Smooth muscle cell of the brain vasculature (primary cell): ENCODE results near the gene COL1A1.

ENCODE experiments used
- DNase-seq: peaks from one replicate; pipeline ENCODE4 v3.0.0-alpha.2; 2012; ENCODE audit warnings: low read depth, low spot score

The COL1A1 gene

GRCh38 chr17:50201276-50201854 is at the start of gene COL1A1:
Gene COL1A1 (minus strand): TSS chr17:50201631. CDS start chr17:50201513, 118 bp downstream.
- DNase-seq = no peak

GRCh38 chr17:50248255-50248654 is 46.8 kb upstream of the COL1A1 start:
- DNase-seq = no peak

- DNase-seq = no peak
Observed at GRCh38 chr17:50244771-50245170, 43.3 kb upstream of the COL1A1 start.

- no peak for DNase-seq
Observed at GRCh38 chr17:50241431-50241830, 40.0 kb upstream of the COL1A1 start.

- no peak for DNase-seq
Observed at GRCh38 chr17:50240851-50241250, 39.4 kb upstream of the COL1A1 start.

DNA sequence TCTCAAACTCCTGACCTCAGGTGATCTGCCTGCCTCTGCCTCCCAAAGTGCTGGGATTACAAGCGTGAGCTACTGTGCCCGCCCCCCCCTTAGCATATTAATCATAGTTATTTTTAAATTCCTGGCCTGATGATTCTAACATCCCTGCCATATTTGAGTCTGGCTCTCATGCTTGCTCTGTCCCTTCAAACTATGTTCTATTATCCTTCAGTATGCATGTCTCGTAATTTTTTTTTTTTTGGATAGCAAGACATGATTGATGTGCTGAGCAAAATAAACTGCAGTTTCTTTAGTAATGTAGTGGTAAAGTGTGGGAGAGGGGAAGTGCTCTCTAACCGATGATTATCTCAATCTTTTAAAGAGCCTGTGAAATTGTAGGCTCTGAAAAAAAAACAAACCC is 38.5 kb upstream of the COL1A1 start:
- no peak for DNase-seq

- no peak for DNase-seq
Observed at GRCh38 chr17:50238601-50239280, 37.3 kb upstream of the COL1A1 start.

DNA sequence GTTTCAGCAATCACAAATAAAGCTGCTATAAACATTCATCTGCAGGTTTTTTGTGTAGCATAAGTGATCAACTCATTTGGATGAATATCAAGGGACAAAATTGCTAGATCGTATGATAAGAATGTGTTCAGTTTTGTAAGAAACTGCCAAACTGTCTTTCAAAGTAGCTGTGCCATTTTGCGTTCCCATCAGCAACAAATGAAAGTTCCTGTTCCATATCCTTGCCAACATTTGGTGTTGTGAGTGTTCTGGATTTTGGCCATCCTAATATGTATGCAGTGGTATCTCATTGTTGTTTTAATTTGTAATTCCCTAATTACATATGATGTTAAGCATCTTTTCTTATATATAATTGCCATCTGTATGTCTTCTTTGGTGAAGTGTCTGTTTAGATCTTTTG is 36.5 kb upstream of the COL1A1 start:
- DNase-seq = no peak

DNA sequence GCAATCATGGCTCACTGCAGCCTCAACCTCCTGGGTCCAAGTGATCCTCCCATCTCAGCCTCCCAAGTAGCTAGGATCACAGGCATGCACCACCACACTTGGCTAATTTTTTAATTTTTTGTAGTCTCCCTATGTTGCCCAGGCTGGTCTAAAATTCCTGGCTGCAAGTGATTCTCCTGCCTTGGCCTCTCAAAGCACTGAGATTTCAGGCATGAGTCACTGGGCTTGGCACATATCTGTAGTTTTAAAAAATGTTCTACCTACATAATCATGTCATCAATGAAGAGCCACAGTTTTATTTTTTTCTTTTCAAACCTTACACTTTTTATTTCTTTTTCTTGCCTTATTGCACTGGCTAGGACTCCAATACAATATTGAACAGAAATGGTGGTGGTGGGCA is 33.1 kb upstream of the COL1A1 start:
- no peak for DNase-seq

GRCh38 chr17:50225701-50226240 is 24.3 kb upstream of the COL1A1 start:
- no peak for DNase-seq

DNA sequence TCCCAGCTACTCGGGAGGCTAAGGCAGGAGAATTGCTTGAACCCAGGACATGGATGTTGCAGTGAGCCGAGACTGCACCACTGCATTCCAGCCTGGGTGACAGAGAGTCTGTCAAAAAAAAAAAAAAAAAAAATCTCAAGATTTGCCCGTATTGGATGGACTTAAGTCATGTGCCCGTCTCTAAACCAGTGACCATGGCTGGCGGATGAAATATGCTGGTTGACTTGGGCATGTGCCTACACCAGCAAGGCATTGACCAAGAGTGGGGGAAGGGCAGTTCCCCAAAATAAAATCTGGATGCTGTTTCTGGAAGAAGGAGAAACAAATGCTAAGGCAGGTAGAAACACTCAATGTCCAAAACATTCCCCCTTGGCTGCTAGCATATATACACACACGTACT is 21.5 kb upstream of the COL1A1 start:
- no peak for DNase-seq

- DNase-seq = no peak
Observed at GRCh38 chr17:50221864-50222545, 20.6 kb upstream of the COL1A1 start.

- DNase-seq = no peak
Observed at GRCh38 chr17:50221266-50221863, 19.9 kb upstream of the COL1A1 start.

- no peak for DNase-seq
Observed at GRCh38 chr17:50220811-50221210, 19.4 kb upstream of the COL1A1 start.

DNA sequence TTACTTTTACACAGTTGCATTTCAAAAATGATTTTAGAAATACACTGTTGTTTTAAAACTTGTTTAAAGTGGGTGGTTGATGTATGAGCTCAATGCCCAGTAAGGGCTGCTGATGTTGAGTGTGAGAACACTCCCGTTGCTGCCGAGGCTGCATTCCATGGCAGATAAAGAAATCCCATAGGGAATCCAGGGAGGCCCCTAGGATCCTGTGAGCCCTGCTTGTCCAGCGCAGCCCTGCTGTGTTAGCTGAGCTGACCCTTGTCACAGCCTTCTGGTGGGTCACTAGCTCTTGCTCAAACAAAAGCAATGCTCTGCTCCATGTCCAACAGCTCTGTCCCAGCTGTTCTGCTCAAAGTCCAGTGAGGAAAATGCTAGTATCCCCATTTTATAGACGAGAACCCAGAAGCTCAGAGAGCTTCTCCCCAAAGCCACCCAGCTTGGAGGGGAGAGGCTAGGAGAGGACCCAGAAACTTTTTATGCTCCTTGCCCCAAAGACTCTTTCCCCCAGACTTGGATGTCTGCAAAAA is 18.6 kb upstream of the COL1A1 start:
- DNase-seq = no peak

DNA sequence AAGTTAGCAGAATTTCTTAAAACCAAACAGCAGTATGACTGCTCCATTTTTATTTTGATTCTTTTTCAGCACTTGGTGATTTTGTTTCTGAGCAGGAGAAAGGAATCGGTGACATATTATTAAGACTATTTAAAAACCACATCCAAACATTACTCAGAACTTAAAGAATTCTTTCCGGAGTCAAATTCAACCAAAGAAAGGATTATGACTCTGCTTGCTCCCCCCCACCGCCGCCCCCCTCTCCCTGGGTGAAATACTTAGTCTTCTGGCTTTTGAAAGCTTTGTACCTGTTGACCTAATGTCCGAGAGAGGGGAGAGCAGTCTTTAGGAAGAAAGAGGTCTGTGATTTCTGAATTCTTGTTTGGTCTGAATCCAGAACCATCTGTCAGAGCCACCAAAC is 17.9 kb upstream of the COL1A1 start:
- DNase-seq = no peak

DNA sequence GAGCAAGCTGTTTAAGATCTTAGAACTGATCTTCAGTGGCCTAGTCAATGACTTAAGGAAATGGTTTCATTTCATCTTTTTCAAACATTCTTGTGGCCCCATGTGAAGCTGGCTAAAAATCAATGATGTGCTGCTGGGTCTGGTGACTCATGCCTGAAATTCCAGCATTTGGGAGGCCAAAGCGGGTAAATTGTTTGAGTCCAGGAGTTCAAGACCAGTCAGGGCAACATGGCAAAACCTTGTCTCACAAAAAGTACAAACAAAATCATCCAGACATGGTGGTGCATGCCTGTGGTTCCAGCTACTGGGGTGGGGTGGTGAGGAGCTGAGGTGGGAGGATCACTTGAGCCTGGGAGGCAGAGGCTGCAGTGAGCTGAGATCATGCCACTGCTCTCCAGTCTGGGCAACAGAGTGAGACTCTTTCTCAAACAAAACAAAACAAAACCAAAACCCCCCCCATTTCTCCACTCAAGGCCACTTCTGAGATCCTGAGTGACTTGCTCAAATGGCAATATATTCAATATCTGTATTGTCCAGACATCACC is 17.4 kb upstream of the COL1A1 start:
- peak; percentile 84 for DNase-seq

DNA sequence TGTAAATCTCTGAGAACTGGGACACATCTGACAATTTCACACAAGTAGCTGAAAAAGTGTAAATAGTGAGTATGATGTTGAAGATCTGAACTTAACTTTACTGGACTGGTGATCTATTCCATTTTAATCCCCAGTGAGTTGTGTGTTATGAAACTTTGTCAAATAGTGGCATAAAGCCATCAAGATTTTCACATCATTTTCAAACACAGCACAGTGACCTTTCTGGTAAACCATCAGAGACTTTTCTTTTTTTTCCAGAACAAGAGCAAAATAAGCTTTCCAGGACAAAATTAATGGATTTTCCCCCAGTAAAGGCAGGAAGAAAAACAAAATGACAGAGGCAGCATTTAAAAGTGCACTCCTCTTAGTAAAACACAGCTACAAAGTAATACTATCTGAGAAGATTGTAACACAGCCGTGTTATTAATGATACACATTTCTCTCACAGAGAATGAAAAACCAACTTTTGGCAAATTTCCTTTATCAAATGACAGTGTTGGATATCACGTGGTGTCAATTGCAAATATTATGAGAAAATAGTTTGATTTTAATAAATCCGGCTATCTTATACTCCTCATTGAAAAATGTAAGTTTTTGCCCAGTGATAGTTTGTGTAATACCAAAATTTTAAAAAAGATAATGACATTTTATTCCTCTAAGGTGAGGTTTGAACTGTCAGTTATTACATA is 16.8 kb upstream of the COL1A1 start:
- no peak for DNase-seq

GRCh38 chr17:50217591-50217990 is 16.2 kb upstream of the COL1A1 start:
- no peak for DNase-seq

DNA sequence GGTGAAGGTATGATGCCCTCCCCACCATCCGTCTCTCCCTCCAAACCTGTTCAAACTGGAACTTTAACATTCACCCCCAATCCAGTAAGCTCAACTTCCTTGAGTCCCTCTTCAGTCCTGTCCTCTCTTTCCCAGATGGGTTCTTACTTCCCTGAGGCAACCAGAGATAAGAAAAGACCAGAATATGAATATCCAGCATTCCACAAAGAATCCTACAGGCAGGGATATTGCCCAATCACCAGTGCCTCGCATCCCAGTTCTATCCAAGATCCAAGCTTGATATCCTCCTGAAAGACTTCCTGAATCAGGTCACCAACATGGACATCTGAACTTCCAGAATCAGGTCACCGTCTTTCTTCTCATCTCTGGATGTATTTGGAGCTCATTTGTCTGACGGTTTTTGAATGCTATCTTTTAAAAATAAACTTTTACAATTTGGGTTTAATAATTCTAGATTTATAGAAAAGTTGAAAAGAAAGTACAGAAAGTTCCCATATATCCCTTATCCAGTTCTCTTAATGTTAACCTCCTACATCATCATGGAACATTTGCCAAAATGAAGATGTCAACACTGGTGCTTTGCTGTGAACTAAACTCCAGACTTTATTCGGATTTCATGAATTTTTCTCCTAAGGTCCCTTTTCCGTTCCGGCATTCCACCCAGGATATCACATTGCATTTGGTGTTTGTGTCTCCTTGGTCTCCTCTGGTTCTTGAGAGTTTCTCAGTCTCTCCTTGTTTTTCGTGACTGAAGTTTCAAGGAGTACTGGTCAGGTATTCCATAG is 13.7 kb upstream of the COL1A1 start:
- DNase-seq = no peak
